ENCODE results near the gene SLC45A1. TPM values are rescaled to one million over a fixed set of nuclear protein-coding genes. Genes with fewer than 3 reads are reported as not detected.

SLC45A1 gene
- total RNA-seq, 1 donor from 2014 or later: 6.1 TPM

GRCh38 chr1:8370046-8370881 is 52.4 kb downstream of the SLC45A1 start:
- Mint-ChIP-seq H3K4me3 (ENCODE audit: unreplicated experiment) (peak overlapping the region; percentile 65), H3K36me3 (ENCODE audit: unreplicated experiment) (no peaks in the 10 kb centered on the region), H3K27me3 (ENCODE audit: unreplicated experiment) (peaks cover 22% of the 10 kb centered on the region), H3K9me3 (ENCODE audit: unreplicated experiment) (peaks cover 19% of the 10 kb centered on the region), H3K4me1 (ENCODE audit: low read depth, unreplicated experiment) (peaks cover 64% of the 10 kb centered on the region), H3K27ac (ENCODE audit: unreplicated experiment) (peak overlapping the region; percentile 89)
- no peak for TF ChIP-seq CTCF (IDR thresholded peaks at IDR 0.05; ENCODE audit: partially characterized antibody, unreplicated experiment)
- DNase-seq: no peak

GRCh38 chr1:8370905-8371315 is 53.0 kb downstream of the SLC45A1 start:
- DNase-seq: no peak
- Mint-ChIP-seq H3K4me1 (ENCODE audit: low read depth, unreplicated experiment) (peaks cover 63% of the 10 kb centered on the region), H3K27me3 (ENCODE audit: unreplicated experiment) (peaks cover 18% of the 10 kb centered on the region), H3K9me3 (ENCODE audit: unreplicated experiment) (peaks cover 19% of the 10 kb centered on the region), H3K27ac (ENCODE audit: unreplicated experiment) (peak overlapping the region; percentile 89), H3K36me3 (ENCODE audit: unreplicated experiment) (no peaks in the 10 kb centered on the region), H3K4me3 (ENCODE audit: unreplicated experiment) (peak overlapping the region; percentile 51)
- no peak for TF ChIP-seq CTCF (IDR thresholded peaks at IDR 0.05; ENCODE audit: partially characterized antibody, unreplicated experiment)

- Mint-ChIP-seq H3K27ac (ENCODE audit: unreplicated experiment) (peak overlapping the region; percentile 89), H3K4me3 (ENCODE audit: unreplicated experiment) (no peak overlapping the region), H3K4me1 (ENCODE audit: low read depth, unreplicated experiment) (peaks cover 65% of the 10 kb centered on the region), H3K27me3 (ENCODE audit: unreplicated experiment) (peaks cover 16% of the 10 kb centered on the region), H3K9me3 (ENCODE audit: unreplicated experiment) (peaks cover 17% of the 10 kb centered on the region), H3K36me3 (ENCODE audit: unreplicated experiment) (no peaks in the 10 kb centered on the region)
- TF ChIP-seq CTCF (IDR thresholded peaks at IDR 0.05; ENCODE audit: partially characterized antibody, unreplicated experiment): no peak
- no peak for DNase-seq
These were observed 53.6 kb downstream of the SLC45A1 start for GRCh38 chr1:8371372-8371991.

- no peaks in the 10 kb centered on the region for H3K36me3 Mint-ChIP-seq (ENCODE audit: unreplicated experiment)
- no peak for TF ChIP-seq CTCF (IDR thresholded peaks at IDR 0.05; ENCODE audit: partially characterized antibody, unreplicated experiment)
- H3K4me3 Mint-ChIP-seq (ENCODE audit: unreplicated experiment): peak overlapping the region; percentile 43
These were observed 55.2 kb downstream of the SLC45A1 start for GRCh38 chr1:8373125-8373524.

More at GRCh38 chr1:8373125-8373524, 55.2 kb downstream of the SLC45A1 start:
- peaks cover 9% of the 10 kb centered on the region for H3K9me3 Mint-ChIP-seq (ENCODE audit: unreplicated experiment)
- peak overlapping the region; percentile 75 for H3K27ac Mint-ChIP-seq (ENCODE audit: unreplicated experiment)
- H3K4me1 Mint-ChIP-seq (ENCODE audit: low read depth, unreplicated experiment): peaks cover 62% of the 10 kb centered on the region
- no peak for DNase-seq
- peaks cover 14% of the 10 kb centered on the region for H3K27me3 Mint-ChIP-seq (ENCODE audit: unreplicated experiment)

Measured in glutamatergic neuron (in vitro differentiated cells).